Measurements from ENCODE around the gene NXPE2.

DNA sequence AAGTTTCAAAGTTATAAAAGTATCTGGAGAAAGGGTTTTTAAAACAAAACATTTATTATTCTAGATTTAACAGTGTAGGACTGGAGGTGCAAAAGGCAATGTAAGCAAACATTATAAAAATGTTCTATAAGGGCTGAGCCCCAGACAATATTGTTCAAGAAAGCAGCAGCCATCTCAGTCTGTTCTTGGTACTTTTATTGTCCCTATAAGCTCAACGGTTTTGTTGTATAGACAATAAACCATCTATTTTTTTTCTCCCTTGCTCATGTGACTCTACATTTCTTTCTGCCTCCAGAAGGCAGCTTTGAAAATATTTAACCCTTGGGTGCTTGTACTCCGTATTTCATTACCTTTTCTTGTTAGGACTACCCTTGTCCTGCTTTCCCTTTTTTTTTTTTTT, 25.2 kb upstream of the NXPE2 start:
- TF ChIP-seq CTCF (IDR thresholded peaks at IDR 0.05) (no peak), POLR2A (IDR thresholded peaks at IDR 0.05) (no peak)
